Mesenchymal stem cell (in vitro differentiated cells and primary cell): Measurements from ENCODE around the gene CTNNA3.

Experiments
- DNase-seq: peaks from one replicate; pipeline ENCODE4 v3.0.0-alpha.2; 2013
- H2AFZ ChIP-seq: one replicate; pipeline ENCODE4 v1.6.1; 2013; ENCODE audit warnings: low read depth, mild to moderate bottlenecking, control low read depth, inconsistent platforms, low read length, moderate library complexity
- H2AK5ac ChIP-seq: 2 replicates; pipeline ENCODE4 v1.6.1; 2013; ENCODE audit warnings: low read length, moderate library complexity, mild to moderate bottlenecking, inconsistent platforms; ENCODE audit not compliant: severe bottlenecking
- H2BK120ac ChIP-seq: one replicate; pipeline ENCODE4 v1.6.1; 2013; ENCODE audit warnings: low read depth, mild to moderate bottlenecking, inconsistent platforms, low read length, moderate library complexity
- H2BK12ac ChIP-seq, 2 experiments: one replicate each; pipeline ENCODE4 v1.6.1; 2013; ENCODE audit warnings: inconsistent platforms in 2 of 2, low read length in 2 of 2, mild to moderate bottlenecking in 2 of 2, moderate library complexity in 2 of 2, control low read depth in 1 of 2
- H2BK15ac ChIP-seq: one replicate; pipeline ENCODE4 v1.6.1; 2013; ENCODE audit warnings: mild to moderate bottlenecking, low read depth, inconsistent platforms; ENCODE audit not compliant: poor library complexity, severe bottlenecking
- H2BK5ac ChIP-seq: 2 replicates; pipeline ENCODE4 v1.6.1; 2013; ENCODE audit warnings: low read depth, mild to moderate bottlenecking, low read length, control low read depth, inconsistent platforms; ENCODE audit not compliant: poor library complexity, severe bottlenecking
- H3K14ac ChIP-seq, 2 experiments: one replicate each; pipeline ENCODE4 v1.6.1; 2013; ENCODE audit warnings: inconsistent platforms in 2 of 2, low read length in 2 of 2, control low read depth in 1 of 2, mild to moderate bottlenecking in 1 of 2, moderate library complexity in 1 of 2
- H3K18ac ChIP-seq, 2 experiments: one replicate each; pipeline ENCODE4 v1.6.1; 2013; ENCODE audit warnings: inconsistent platforms in 2 of 2, low read length in 2 of 2, control low read depth in 1 of 2, low read depth in 1 of 2, mild to moderate bottlenecking in 1 of 2
- H3K23ac ChIP-seq, 2 experiments: one replicate each; pipeline ENCODE4 v1.6.1; 2013; ENCODE audit warnings: inconsistent platforms in 2 of 2, low read length in 2 of 2, mild to moderate bottlenecking in 2 of 2, moderate library complexity in 2 of 2, control low read depth in 1 of 2
- H3K27ac ChIP-seq: 2 replicates; pipeline ENCODE4 v1.5.1; 2013; ENCODE audit warnings: mild to moderate bottlenecking, moderate library complexity, low read length, control low read depth, inconsistent platforms; ENCODE audit not compliant: poor library complexity, severe bottlenecking
- H3K27me3 ChIP-seq, 2 experiments: 2 replicates each; pipeline versions ENCODE4 v1.6.1 to v1.7.0; 2013; ENCODE audit warnings: low read length in 2 of 2, mild to moderate bottlenecking in 2 of 2, moderate library complexity in 2 of 2, control low read depth in 1 of 2, inconsistent platforms in 1 of 2; ENCODE audit not compliant: control insufficient read depth in 1 of 2, insufficient read depth in 1 of 2
- H3K36me3 ChIP-seq, 2 experiments: 2 replicates each; pipeline versions ENCODE4 v1.6.1 to v1.7.0; 2013; ENCODE audit warnings: low read length in 2 of 2, control low read depth in 1 of 2, inconsistent platforms in 1 of 2, low read depth in 1 of 2, mild to moderate bottlenecking in 1 of 2; ENCODE audit not compliant: insufficient read depth in 2 of 2, control insufficient read depth in 1 of 2
- H3K4ac ChIP-seq, 2 experiments: one replicate each; pipeline ENCODE4 v1.6.1; 2013; ENCODE audit warnings: inconsistent platforms in 2 of 2, low read length in 2 of 2, mild to moderate bottlenecking in 2 of 2, moderate library complexity in 2 of 2, control low read depth in 1 of 2, low read depth in 1 of 2
- H3K4me1 ChIP-seq: 2 replicates; pipeline ENCODE4 v1.6.1; 2013; ENCODE audit warnings: low read depth, low read length, control low read depth; ENCODE audit not compliant: control insufficient read depth, insufficient read depth
- H3K4me2 ChIP-seq: 2 replicates; pipeline ENCODE4 v1.6.1; 2013; ENCODE audit warnings: low read length, mild to moderate bottlenecking, inconsistent platforms; ENCODE audit not compliant: poor library complexity, severe bottlenecking
- H3K4me3 ChIP-seq, 2 experiments: 2 replicates each; pipeline versions ENCODE4 v1.5.1 to v1.7.0; 2013; ENCODE audit warnings: low read length in 2 of 2, mild to moderate bottlenecking in 2 of 2, control low read depth in 1 of 2, low read depth in 1 of 2; ENCODE audit not compliant: insufficient read depth in 1 of 2
- H3K79me1 ChIP-seq: replicated peaks from 2 replicates; pipeline ENCODE4 v1.6.1; 2013; ENCODE audit warnings: mild to moderate bottlenecking, control low read depth, low read length, inconsistent platforms; ENCODE audit not compliant: poor library complexity, severe bottlenecking
- H3K9ac ChIP-seq: 2 replicates; pipeline ENCODE4 v1.7.0; 2013; ENCODE audit warnings: mild to moderate bottlenecking, low read length, moderate library complexity
- H3K9me3 ChIP-seq: 2 replicates; pipeline ENCODE4 v1.7.0; 2013; ENCODE audit warnings: mild to moderate bottlenecking, low read length; ENCODE audit not compliant: control insufficient read depth
- H4K8ac ChIP-seq: one replicate; pipeline ENCODE4 v1.6.1; 2013; ENCODE audit warnings: inconsistent platforms, mild to moderate bottlenecking, low read length, moderate library complexity
- H4K91ac ChIP-seq: one replicate; pipeline ENCODE4 v1.6.1; 2013; ENCODE audit warnings: mild to moderate bottlenecking, low read length, inconsistent platforms
- WGBS: methylation state at CpG from one replicate; pipeline ENCODE4 v1.1.7; 2013; ENCODE audit warnings: mixed read lengths; 5-methylcytosine and 5-hydroxymethylcytosine counted together

Gene CTNNA3

GRCh38 chr10:65907199-65907712 is 1788.7 kb downstream of the CTNNA3 start:
- Histone ChIP-seq H3K4me2 (no peak overlapping the region), H2AFZ (no peak overlapping the region)
- 69% methylated on average over 8 of the region's 8 CpGs for WGBS

GRCh38 chr10:65903620-65904019 is 1792.4 kb downstream of the CTNNA3 start:
- H3K4ac ChIP-seq = no peak overlapping the region
- no peak overlapping the region for H3K4me3 ChIP-seq
- H2BK5ac ChIP-seq = no peak overlapping the region
- no peak overlapping the region for H3K14ac ChIP-seq
- no peak overlapping the region for H3K9ac ChIP-seq
- no peaks in the 10 kb centered on the region for H3K79me1 ChIP-seq
- no peak overlapping the region for H2BK15ac ChIP-seq
- no peak overlapping the region for H4K91ac ChIP-seq
- no peaks in the 10 kb centered on the region for H3K4me1 ChIP-seq
- DNase-seq = no peak
- no peak overlapping the region for H4K8ac ChIP-seq
- no peaks in the 10 kb centered on the region for H3K27me3 ChIP-seq
- no peak overlapping the region for H2BK120ac ChIP-seq
- H2AFZ ChIP-seq = no peak overlapping the region
- no peak overlapping the region for H2AK5ac ChIP-seq
- H3K9me3 ChIP-seq = no peaks in the 10 kb centered on the region
- H3K27ac ChIP-seq = no peak overlapping the region
- H3K4me2 ChIP-seq = no peak overlapping the region
- no peak overlapping the region for H2BK12ac ChIP-seq
- no peak overlapping the region for H3K18ac ChIP-seq
- WGBS = 98% methylated on average over 3 of the region's 4 CpGs
- H3K23ac ChIP-seq = no peak overlapping the region
- H3K36me3 ChIP-seq = no peaks in the 10 kb centered on the region

More at GRCh38 chr10:65907199-65907712, 1788.7 kb downstream of the CTNNA3 start:
- H2BK120ac ChIP-seq = no peak overlapping the region
- H2AK5ac ChIP-seq = no peak overlapping the region
- H3K4me1 ChIP-seq = no peaks in the 10 kb centered on the region
- no peaks in the 10 kb centered on the region for H3K27me3 ChIP-seq
- H2BK5ac ChIP-seq = no peak overlapping the region
- H4K8ac ChIP-seq = no peak overlapping the region
- no peak overlapping the region for H3K18ac ChIP-seq
- no peak overlapping the region for H3K23ac ChIP-seq
- H2BK12ac ChIP-seq = no peak overlapping the region
- H3K4me3 ChIP-seq = no peak overlapping the region
- H3K36me3 ChIP-seq = no peaks in the 10 kb centered on the region
- no peaks in the 10 kb centered on the region for H3K9me3 ChIP-seq
- no peak overlapping the region for H3K14ac ChIP-seq
- no peak overlapping the region for H3K27ac ChIP-seq
- no peaks in the 10 kb centered on the region for H3K79me1 ChIP-seq
- DNase-seq = no peak
- no peak overlapping the region for H2BK15ac ChIP-seq
- no peak overlapping the region for H3K9ac ChIP-seq
- H3K4ac ChIP-seq = no peak overlapping the region
- no peak overlapping the region for H4K91ac ChIP-seq

DNA sequence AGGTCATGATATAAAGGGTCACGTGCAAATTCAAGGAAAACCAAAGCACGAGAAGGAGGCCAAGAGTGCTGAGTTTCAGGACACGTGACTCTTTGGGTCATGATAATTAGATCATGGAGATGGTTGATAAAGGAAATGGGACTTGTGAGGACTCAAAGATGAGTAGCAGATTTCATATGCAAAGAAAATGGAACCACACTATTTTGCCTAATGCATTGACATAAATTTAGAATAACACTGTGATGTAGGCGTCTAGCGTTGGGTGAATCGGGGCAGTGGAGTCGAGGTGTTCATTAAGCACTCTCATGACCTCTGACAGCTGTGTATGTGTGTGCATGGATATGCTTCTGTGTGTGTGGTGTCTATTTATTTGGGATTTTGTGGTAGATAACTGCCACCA is 1795.7 kb downstream of the CTNNA3 start:
- no peak overlapping the region for H3K4me3 ChIP-seq
- H2BK12ac ChIP-seq = no peak overlapping the region
- 95% methylated on average over 7 of the region's 7 CpGs for WGBS
- no peak overlapping the region for H4K8ac ChIP-seq
- no peak overlapping the region for H3K27ac ChIP-seq
- H3K27me3 ChIP-seq = no peaks in the 10 kb centered on the region
- no peak overlapping the region for H3K4me2 ChIP-seq
- no peaks in the 10 kb centered on the region for H3K4me1 ChIP-seq
- no peak overlapping the region for H3K4ac ChIP-seq
- H3K9me3 ChIP-seq = no peaks in the 10 kb centered on the region
- H2AK5ac ChIP-seq = no peak overlapping the region
- H2AFZ ChIP-seq = no peak overlapping the region
- DNase-seq = no peak
- no peaks in the 10 kb centered on the region for H3K36me3 ChIP-seq
- no peak overlapping the region for H3K14ac ChIP-seq
- no peak overlapping the region for H2BK5ac ChIP-seq
- no peak overlapping the region for H4K91ac ChIP-seq
- no peak overlapping the region for H3K9ac ChIP-seq
- no peak overlapping the region for H3K18ac ChIP-seq
- no peak overlapping the region for H2BK15ac ChIP-seq
- no peak overlapping the region for H3K23ac ChIP-seq
- H2BK120ac ChIP-seq = no peak overlapping the region
- no peaks in the 10 kb centered on the region for H3K79me1 ChIP-seq

DNA sequence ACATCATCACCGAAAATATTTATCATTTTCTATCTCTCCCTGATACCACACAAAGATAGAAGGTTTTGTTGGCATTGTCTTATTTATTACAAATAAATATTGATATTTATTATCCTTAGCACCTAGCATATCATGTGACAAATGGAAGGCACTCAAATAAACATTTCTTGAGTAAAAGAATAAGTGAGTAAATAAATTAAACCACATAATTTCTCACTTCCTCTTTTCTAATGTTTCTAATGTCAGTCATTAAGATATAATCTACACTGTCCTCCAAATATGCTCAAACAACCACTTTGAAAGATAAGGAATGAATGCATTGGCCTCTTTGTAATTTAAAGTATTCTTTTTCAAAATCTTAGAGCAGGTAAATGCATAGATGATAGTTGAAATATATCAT is 1797.9 kb downstream of the CTNNA3 start:
- H2BK12ac ChIP-seq = no peak overlapping the region
- H2BK15ac ChIP-seq = no peak overlapping the region
- H3K14ac ChIP-seq = no peak overlapping the region
- no peak overlapping the region for H3K27ac ChIP-seq
- H4K91ac ChIP-seq = no peak overlapping the region
- H3K4ac ChIP-seq = no peak overlapping the region
- no peaks in the 10 kb centered on the region for H3K27me3 ChIP-seq
- no peaks in the 10 kb centered on the region for H3K9me3 ChIP-seq
- H3K4me2 ChIP-seq = no peak overlapping the region
- no peak overlapping the region for H2AFZ ChIP-seq
- no peak overlapping the region for H4K8ac ChIP-seq
- no peak overlapping the region for H3K18ac ChIP-seq
- DNase-seq = no peak
- H2BK120ac ChIP-seq = no peak overlapping the region
- no peak overlapping the region for H3K4me3 ChIP-seq
- no peaks in the 10 kb centered on the region for H3K36me3 ChIP-seq
- H3K4me1 ChIP-seq = no peaks in the 10 kb centered on the region
- no peak overlapping the region for H3K23ac ChIP-seq
- H2BK5ac ChIP-seq = no peak overlapping the region
- no peak overlapping the region for H2AK5ac ChIP-seq
- no peaks in the 10 kb centered on the region for H3K79me1 ChIP-seq
- H3K9ac ChIP-seq = no peak overlapping the region
- WGBS = no CpG with 5 or more reads among the region's 1 CpG
